PFSK-1 (cell line): ENCODE results near the gene KDM5A.

Source experiments
- FOXP2 ChIP-seq: optimal IDR thresholded peaks from 2 replicates; pipeline ENCODE3; 2011; ENCODE audit warnings: borderline replicate concordance, control low read depth, inconsistent platforms; ENCODE audit not compliant: insufficient read depth; ENCODE audit errors: extremely low read length, extremely low read depth
- POLR2AphosphoS5 ChIP-seq: IDR thresholded peaks from 2 replicates; pipeline ENCODE4 v1.6.1; 2012; ENCODE audit warnings: low read depth, mild to moderate bottlenecking, control low read depth, low read length, moderate library complexity
- SIN3A ChIP-seq: IDR thresholded peaks from 2 replicates; pipeline ENCODE4 v1.6.1; 2012; ENCODE audit warnings: mild to moderate bottlenecking, low read length, moderate library complexity, borderline replicate concordance; ENCODE audit not compliant: insufficient read depth
- TAF1 ChIP-seq: IDR thresholded peaks from 2 replicates; pipeline ENCODE4 v1.6.1; 2012; ENCODE audit warnings: low read length, control low read depth, borderline replicate concordance; ENCODE audit not compliant: insufficient read depth
- TF ChIP-seq, protein P1 (sequence below), 2 experiments: IDR thresholded peaks; 2 replicates each; pipeline versions ENCODE4 v1.6.1 to v1.8.0; 2011 to 2012; ENCODE audit warnings: low read depth in 2 of 2, low read length in 2 of 2, control low read depth in 1 of 2, inconsistent platforms in 1 of 2, mild to moderate bottlenecking in 1 of 2, moderate library complexity in 1 of 2; ENCODE audit not compliant: insufficient read depth in 1 of 2

Gene KDM5A

DNA sequence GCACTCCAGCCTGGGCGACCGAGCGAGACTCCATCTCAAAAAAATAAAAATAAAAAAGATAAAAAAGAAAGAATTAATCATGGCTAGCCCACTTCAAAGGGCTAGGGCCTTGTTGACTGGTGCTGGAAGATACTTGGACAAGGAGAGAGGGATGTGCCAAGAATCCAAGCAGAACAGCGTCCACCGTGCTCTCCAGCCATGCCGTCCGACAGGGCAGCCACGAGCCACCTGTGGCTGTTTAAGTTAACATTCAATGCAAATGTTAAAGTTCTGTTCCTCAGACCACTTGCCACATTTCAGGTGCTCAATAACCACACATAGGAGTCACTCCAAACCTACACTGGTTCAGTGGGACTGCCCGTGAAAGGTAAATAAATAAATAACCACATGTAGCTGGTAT is 147.9 kb downstream of the KDM5A start:
- no peak for TF ChIP-seq POLR2AphosphoS5
- no peak for TF ChIP-seq FOXP2
- no peak for TF ChIP-seq SIN3A
- TF ChIP-seq, protein P1, sequence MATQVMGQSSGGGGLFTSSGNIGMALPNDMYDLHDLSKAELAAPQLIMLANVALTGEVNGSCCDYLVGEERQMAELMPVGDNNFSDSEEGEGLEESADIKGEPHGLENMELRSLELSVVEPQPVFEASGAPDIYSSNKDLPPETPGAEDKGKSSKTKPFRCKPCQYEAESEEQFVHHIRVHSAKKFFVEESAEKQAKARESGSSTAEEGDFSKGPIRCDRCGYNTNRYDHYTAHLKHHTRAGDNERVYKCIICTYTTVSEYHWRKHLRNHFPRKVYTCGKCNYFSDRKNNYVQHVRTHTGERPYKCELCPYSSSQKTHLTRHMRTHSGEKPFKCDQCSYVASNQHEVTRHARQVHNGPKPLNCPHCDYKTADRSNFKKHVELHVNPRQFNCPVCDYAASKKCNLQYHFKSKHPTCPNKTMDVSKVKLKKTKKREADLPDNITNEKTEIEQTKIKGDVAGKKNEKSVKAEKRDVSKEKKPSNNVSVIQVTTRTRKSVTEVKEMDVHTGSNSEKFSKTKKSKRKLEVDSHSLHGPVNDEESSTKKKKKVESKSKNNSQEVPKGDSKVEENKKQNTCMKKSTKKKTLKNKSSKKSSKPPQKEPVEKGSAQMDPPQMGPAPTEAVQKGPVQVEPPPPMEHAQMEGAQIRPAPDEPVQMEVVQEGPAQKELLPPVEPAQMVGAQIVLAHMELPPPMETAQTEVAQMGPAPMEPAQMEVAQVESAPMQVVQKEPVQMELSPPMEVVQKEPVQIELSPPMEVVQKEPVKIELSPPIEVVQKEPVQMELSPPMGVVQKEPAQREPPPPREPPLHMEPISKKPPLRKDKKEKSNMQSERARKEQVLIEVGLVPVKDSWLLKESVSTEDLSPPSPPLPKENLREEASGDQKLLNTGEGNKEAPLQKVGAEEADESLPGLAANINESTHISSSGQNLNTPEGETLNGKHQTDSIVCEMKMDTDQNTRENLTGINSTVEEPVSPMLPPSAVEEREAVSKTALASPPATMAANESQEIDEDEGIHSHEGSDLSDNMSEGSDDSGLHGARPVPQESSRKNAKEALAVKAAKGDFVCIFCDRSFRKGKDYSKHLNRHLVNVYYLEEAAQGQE (IDR thresholded peaks at IDR 0.05; ENCODE audit: insufficient read depth in 1 of 2, low read depth in 2 of 2, low read length in 2 of 2), result no peak
- no peak for TF ChIP-seq TAF1

DNA sequence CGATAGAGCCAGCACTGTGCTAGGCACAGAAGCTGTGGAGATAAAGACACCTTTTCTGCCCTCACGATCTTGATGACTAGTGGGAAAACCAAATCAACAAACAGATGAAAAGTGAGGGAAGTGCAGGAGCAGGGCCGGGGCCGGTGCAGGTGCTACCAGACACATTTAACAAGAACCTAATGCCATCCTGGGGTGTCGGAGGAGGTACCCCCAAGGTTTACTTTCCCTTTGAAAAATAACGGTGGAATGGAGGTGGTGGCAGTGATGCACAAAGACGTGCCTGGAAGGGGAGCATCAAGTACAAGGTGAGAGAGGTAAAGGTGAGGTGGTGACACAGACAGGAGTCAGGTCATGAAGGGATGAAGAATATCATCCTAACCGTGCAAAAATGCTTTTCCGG is 148.6 kb downstream of the KDM5A start:
- TF ChIP-seq TAF1 (no peak), SIN3A (no peak), FOXP2 (no peak), POLR2AphosphoS5 (no peak)
- TF ChIP-seq, protein P1 (IDR thresholded peaks at IDR 0.05; ENCODE audit: insufficient read depth in 1 of 2, low read depth in 2 of 2, low read length in 2 of 2), result no peak

- TF ChIP-seq, protein P1 (IDR thresholded peaks at IDR 0.05; ENCODE audit: insufficient read depth in 1 of 2, low read depth in 2 of 2, low read length in 2 of 2), result no peak
- no peak for TF ChIP-seq TAF1
Observed at GRCh38 chr12:238736-239398, 150.3 kb downstream of the KDM5A start.

DNA sequence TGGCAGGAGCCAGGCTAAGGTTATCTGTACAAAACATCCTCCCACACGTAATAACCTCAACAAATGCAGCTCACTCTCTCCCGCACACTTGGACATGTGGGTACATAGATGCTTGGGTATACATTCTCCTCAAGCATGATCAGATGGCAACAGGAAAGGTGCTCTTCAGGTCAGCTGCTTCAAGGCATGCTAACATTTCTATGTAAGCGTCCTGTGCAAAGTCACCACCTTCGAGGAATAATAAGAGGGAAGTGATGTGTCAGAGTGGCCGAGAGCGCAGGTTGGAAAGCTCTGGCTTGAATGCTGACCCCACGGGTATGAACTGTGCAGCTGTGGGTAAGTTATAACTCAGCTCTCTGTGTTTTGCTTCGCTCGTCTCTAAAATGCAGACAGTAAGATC is 151.0 kb downstream of the KDM5A start:
- TF ChIP-seq, protein P1 (IDR thresholded peaks at IDR 0.05; ENCODE audit: insufficient read depth in 1 of 2, low read depth in 2 of 2, low read length in 2 of 2), result no peak

DNA sequence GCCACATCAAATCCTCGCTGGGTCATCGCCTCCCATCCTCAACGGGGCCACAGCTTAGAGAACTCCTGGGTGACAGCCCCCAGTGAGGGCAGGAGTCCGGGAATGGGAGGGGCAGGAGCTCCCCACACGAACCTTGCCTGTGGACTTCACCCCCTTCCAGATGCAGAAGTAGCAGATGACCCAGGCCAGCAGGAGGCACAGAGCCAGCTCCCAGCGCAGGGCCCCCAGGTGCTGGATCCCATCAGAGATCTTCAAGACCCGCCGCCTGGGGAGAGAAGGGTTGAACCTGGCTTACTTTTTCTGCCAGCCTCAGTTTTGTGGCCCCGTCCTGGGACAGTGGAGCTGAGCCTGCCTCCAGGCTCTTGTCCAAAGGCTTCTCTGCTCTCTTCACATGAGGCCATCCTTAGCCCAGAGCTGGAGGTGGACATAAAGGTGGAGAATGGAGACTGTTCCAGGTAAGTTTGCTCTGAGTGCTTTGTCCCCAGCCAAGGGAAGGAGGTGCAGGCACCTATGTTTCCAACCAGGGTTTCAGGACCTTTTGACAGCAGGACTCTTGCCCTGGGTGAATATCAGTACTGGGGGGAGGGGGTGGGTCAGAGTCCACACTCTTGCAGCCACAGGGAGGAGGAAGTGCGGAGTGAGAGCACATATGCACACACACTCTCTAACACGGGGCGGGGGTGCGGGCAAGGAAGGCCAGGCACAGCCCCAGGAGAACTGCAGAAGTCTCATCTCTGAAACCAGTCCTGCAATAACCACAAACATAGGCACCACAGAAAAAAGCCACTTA is 151.9 kb downstream of the KDM5A start:
- no peak for TF ChIP-seq TAF1
- TF ChIP-seq SIN3A, result no peak
- TF ChIP-seq, protein P1 (IDR thresholded peaks at IDR 0.05; ENCODE audit: insufficient read depth in 1 of 2, low read depth in 2 of 2, low read length in 2 of 2), result no peak
- TF ChIP-seq FOXP2, result no peak
- TF ChIP-seq POLR2AphosphoS5, result no peak
